Activated naive CD4-positive, alpha-beta T cell treated with anti-CD3 and anti-CD28 coated beads for 36 hours (primary cell): Measurements from ENCODE around the gene MICU1. TPM values are rescaled to one million over a fixed set of nuclear protein-coding genes. Genes with fewer than 3 reads are reported as not detected.

ENCODE experiments used
- CTCF ChIA-PET: fragments of 350-600 bp; sonication (Branson Sonifier 250); formaldehyde crosslinking; loops from one replicate; lab custom pipeline; 2021; ENCODE audit warnings: antibody characterized with exemption; lab: Charles Lee
- DNase-seq: peaks from one replicate; pipeline ENCODE4 v3.0.0-alpha.2; 2020
- H3K27ac Mint-ChIP-seq: one replicate; pipeline ENCODE4 v1.8.0; 2021; ENCODE audit warnings: mild to moderate bottlenecking, mixed read lengths
- H3K27me3 Mint-ChIP-seq: one replicate; pipeline ENCODE4 v1.8.0; 2021; ENCODE audit warnings: low read depth, mixed read lengths
- H3K36me3 Mint-ChIP-seq: one replicate; pipeline ENCODE4 v1.8.0; 2021; ENCODE audit warnings: low read depth, mixed read lengths
- H3K4me1 Mint-ChIP-seq: one replicate; pipeline ENCODE4 v1.8.0; 2021; ENCODE audit warnings: low read depth, mixed read lengths
- H3K4me3 Mint-ChIP-seq: one replicate; pipeline ENCODE4 v1.8.0; 2021; ENCODE audit warnings: mild to moderate bottlenecking, moderate library complexity, mixed read lengths
- H3K9me3 Mint-ChIP-seq: one replicate; pipeline ENCODE4 v1.8.0; 2021; ENCODE audit warnings: mixed read lengths
- intact Hi-C: fragments of 100-400 bp; cut with micrococcal nuclease; formaldehyde crosslinking; loops from one replicate; pipeline ENCODE4 v1.15.1; 2023
- total RNA-seq, 2 experiments: library from RNA; stranded (reverse); gene quantifications; one replicate each; pipeline ENCODE4 v1.2.3, GENCODE V29; 2021

Gene MICU1
- total RNA-seq, 2 experiments from 2014 or later: 40.0 to 41.9 TPM

DNA sequence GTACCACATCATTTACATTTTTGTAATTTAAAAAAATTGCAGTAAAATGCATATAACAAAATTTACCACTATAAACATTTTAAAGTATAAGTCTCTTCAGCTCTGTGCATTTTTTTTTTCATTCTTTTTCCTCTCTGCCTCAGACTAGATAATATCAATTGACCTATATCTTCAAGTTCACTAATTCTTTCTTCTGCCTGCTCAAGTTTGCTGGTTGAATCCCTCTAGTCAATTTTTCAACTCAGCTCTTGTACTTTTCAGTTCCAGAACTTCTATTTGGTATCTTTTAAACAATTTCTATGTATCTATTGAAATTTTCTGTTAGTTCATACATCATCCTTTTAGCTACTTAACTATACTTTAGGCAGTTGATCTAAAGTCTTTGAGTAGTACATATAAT, 112.0 kb downstream of the MICU1 start:
- CTCF ChIA-PET: no interaction called here
- H3K27me3 Mint-ChIP-seq: no peaks in the 10 kb centered on the region
- no peak overlapping the region for H3K27ac Mint-ChIP-seq
- no peak for DNase-seq
- intact Hi-C loops: no loop called here
- H3K36me3 Mint-ChIP-seq: peaks cover 7% of the 10 kb centered on the region
- no peaks in the 10 kb centered on the region for H3K4me1 Mint-ChIP-seq
- H3K4me3 Mint-ChIP-seq: no peak overlapping the region
- peaks cover 13% of the 10 kb centered on the region for H3K9me3 Mint-ChIP-seq

GRCh38 chr10:72511459-72511858, 114.4 kb downstream of the MICU1 start:
- Mint-ChIP-seq H3K4me1 (no peaks in the 10 kb centered on the region), H3K4me3 (no peak overlapping the region), H3K27me3 (no peaks in the 10 kb centered on the region), H3K36me3 (peaks cover 4% of the 10 kb centered on the region), H3K27ac (no peak overlapping the region), H3K9me3 (peaks cover 13% of the 10 kb centered on the region)
- CTCF ChIA-PET: no interaction called here
- intact Hi-C loops: no loop called here
- no peak for DNase-seq

GRCh38 chr10:72509941-72510340, 115.9 kb downstream of the MICU1 start:
- Mint-ChIP-seq H3K27ac (no peak overlapping the region), H3K9me3 (peaks cover 13% of the 10 kb centered on the region), H3K27me3 (no peaks in the 10 kb centered on the region), H3K4me3 (no peak overlapping the region), H3K36me3 (peaks cover 11% of the 10 kb centered on the region), H3K4me1 (no peaks in the 10 kb centered on the region)
- no peak for DNase-seq
- CTCF ChIA-PET: no interaction called here
- intact Hi-C loops: no loop called here

DNA sequence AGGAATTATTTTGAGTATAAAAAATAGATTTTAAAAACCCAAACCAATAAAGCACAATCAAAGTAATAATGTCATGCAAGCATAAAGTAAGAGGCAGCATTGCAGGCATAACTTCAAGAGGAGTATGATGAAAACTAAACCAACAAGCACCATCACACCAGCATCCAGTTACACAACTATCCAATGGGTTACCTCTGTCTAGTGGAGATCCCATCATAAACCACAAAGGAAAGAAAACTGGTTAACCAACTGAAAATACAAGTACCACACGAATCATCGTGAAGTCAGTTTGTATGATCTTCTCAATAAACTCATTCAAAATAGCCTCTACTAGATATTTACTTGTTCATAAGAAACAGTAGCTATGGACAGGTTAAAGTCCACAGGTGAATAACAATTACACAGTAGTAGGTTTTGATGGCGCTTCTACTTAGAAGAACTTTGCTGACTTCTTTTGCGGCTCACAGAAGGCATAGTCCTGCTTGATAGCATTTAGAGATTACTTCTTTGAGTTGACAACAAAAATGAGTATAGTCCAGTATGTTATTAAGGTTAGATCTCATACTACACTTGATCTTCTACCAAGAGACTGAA, 116.6 kb downstream of the MICU1 start:
- H3K27me3 Mint-ChIP-seq: no peaks in the 10 kb centered on the region

DNA sequence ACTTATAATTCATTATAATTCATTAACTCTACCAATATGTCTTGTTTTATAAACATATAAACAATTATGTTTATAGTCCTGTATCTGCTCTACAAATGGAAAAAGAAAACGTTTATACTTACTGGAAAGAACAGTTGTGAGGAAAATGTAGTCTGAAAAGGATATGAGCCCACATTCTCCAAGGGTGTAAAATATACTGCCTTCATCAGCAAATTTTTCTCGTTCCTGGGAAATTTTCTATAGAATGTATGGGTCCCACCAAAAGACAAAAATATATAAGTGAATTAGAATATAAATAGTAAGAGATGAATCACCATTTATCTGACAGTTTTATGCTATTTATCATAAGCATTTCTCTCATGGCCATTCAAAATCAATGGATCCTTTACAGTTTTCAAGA, 117.8 kb downstream of the MICU1 start:
- Mint-ChIP-seq H3K9me3 (peaks cover 13% of the 10 kb centered on the region), H3K4me3 (no peak overlapping the region), H3K4me1 (peaks cover under 1% of the 10 kb centered on the region), H3K27ac (no peak overlapping the region), H3K36me3 (peaks cover 15% of the 10 kb centered on the region), H3K27me3 (no peaks in the 10 kb centered on the region)
- intact Hi-C loops: no loop called here
- DNase-seq: no peak
- CTCF ChIA-PET: no interaction called here

More for the DNA sequence above, 116.6 kb downstream of the MICU1 start:
- CTCF ChIA-PET: no interaction called here
- Mint-ChIP-seq H3K27ac (no peak overlapping the region), H3K4me1 (no peaks in the 10 kb centered on the region), H3K9me3 (peaks cover 12% of the 10 kb centered on the region), H3K36me3 (peaks cover 15% of the 10 kb centered on the region), H3K4me3 (no peak overlapping the region)
- intact Hi-C loops: no loop called here
- no peak for DNase-seq

GRCh38 chr10:72506474-72506873, 119.4 kb downstream of the MICU1 start:
- H3K36me3 Mint-ChIP-seq: peaks cover 15% of the 10 kb centered on the region
- H3K4me1 Mint-ChIP-seq: peaks cover 5% of the 10 kb centered on the region
- no peak overlapping the region for H3K4me3 Mint-ChIP-seq
- peaks cover 12% of the 10 kb centered on the region for H3K9me3 Mint-ChIP-seq
- H3K27me3 Mint-ChIP-seq: no peaks in the 10 kb centered on the region
- H3K27ac Mint-ChIP-seq: no peak overlapping the region
- no peak for DNase-seq
- CTCF ChIA-PET: interaction anchor here (0.9 kb wide), 1 partner anchor 25 kb away, joined by 3 read pairs; no protein-coding TSS in a partner anchor
- intact Hi-C loops: no loop called here

GRCh38 chr10:72505435-72505834, 120.4 kb downstream of the MICU1 start:
- Mint-ChIP-seq H3K4me1 (peaks cover 5% of the 10 kb centered on the region), H3K4me3 (no peak overlapping the region), H3K9me3 (peaks cover 12% of the 10 kb centered on the region), H3K27ac (no peak overlapping the region), H3K36me3 (peaks cover 15% of the 10 kb centered on the region), H3K27me3 (no peaks in the 10 kb centered on the region)
- CTCF ChIA-PET: no interaction called here
- intact Hi-C loops: no loop called here
- no peak for DNase-seq

DNA sequence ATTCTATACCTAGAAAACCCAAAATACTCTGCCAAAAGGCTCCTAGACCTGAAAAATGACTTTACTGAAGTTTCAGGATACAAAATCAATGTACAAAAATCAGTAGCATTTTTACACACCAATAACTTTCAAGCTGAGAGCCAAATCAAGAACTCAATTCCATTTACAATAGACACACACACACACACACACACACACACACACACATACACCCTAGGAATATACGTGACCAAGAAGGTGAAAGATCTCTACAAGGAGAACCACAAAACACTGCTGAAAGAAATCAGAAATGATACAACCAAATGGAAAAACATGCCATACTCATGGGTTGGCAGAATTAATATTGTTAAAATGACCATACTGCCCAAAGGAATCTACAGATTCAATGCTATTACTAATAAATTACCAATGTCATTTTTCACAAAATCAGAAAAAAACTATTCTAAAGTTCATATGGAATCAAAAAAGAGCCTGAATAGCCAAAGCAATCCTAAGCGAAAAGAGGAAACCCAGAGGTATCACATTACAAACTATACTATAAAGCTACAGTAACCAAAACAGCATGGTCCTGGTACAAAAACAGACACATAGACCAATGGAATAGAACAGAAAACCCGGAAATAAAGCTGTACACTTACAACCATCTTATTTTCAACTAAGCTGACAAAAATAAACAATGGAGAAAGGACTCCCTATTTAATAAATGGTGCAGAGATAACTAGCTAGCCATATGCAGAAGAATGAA, 122.0 kb downstream of the MICU1 start:
- H3K9me3 Mint-ChIP-seq: peaks cover 12% of the 10 kb centered on the region
- CTCF ChIA-PET: interaction anchor here (0.6 kb wide), 1 partner anchor 848 kb away, joined by 3 read pairs; no protein-coding TSS in a partner anchor
- intact Hi-C loops: no loop called here
- no peak overlapping the region for H3K4me3 Mint-ChIP-seq
- no peak for DNase-seq
- peaks cover 5% of the 10 kb centered on the region for H3K4me1 Mint-ChIP-seq
- peaks cover 15% of the 10 kb centered on the region for H3K36me3 Mint-ChIP-seq
- no peak overlapping the region for H3K27ac Mint-ChIP-seq
- no peaks in the 10 kb centered on the region for H3K27me3 Mint-ChIP-seq

DNA sequence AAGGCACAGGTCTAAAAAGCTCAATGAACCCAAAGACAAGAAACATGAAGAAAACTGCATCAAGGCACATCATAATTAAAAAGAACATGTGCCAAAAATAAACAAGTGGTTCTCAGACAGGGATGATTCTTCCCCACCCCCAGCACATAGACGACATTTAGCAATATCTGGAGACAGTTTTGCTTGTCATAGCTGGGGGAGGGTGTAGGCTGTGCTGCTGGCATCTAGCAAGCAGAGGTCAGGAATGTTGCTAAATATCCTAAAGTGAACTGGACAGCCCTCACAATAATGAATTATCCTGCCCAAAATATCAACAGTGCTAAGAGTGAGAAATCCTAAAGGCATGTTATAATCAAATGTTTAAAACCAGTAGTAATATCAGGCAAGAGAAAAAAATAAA, 122.6 kb downstream of the MICU1 start:
- Mint-ChIP-seq H3K4me3 (no peak overlapping the region), H3K27ac (no peak overlapping the region), H3K36me3 (peaks cover 15% of the 10 kb centered on the region), H3K4me1 (peaks cover 5% of the 10 kb centered on the region), H3K27me3 (no peaks in the 10 kb centered on the region), H3K9me3 (peaks cover 12% of the 10 kb centered on the region)
- DNase-seq: no peak
- intact Hi-C loops: no loop called here
- CTCF ChIA-PET: no interaction called here

DNA sequence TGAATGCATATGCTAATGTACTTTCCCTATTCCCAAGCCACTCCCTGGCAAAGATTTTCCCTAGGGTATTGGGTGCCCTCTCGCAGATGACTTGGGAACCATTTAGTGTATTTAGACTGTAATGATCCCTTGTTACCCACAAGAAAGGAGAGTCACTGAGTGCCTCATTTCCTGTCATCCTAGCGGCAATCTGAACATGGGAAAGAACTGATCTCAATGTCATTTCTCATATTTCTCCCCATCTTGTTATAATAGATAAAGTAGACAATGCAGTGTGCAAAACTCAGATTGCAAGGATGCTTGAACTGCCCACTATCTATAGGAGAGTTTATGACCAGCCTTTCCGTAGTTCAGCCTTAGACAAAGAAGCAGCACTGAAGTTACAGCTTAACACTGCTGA, 123.3 kb downstream of the MICU1 start:
- Mint-ChIP-seq H3K27ac (no peak overlapping the region), H3K9me3 (peaks cover 12% of the 10 kb centered on the region), H3K36me3 (peaks cover 15% of the 10 kb centered on the region), H3K4me3 (no peak overlapping the region), H3K4me1 (peaks cover 5% of the 10 kb centered on the region), H3K27me3 (no peaks in the 10 kb centered on the region)
- intact Hi-C loops: no loop called here
- DNase-seq: no peak
- CTCF ChIA-PET: no interaction called here

DNA sequence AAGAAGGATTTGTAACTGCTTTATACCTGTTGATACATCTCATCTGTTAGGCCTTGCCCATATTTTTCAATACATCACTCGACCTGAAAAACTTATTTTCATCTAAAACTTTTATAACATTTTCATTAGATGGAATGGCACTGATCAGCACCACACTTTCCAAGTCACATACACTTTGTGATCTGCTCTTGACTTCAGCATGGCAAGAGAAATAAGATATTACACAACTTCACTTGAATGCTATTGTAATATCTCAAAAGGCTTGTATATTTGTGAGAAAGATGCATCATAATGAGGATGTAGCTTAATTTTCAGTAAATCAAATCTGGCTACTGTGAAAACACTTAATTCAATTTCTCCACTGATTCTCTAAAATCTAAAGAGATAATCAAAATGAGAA, 126.2 kb downstream of the MICU1 start:
- Mint-ChIP-seq H3K9me3 (peaks cover 10% of the 10 kb centered on the region), H3K4me3 (no peak overlapping the region), H3K36me3 (peaks cover 4% of the 10 kb centered on the region), H3K27me3 (no peaks in the 10 kb centered on the region), H3K27ac (no peak overlapping the region), H3K4me1 (peaks cover 5% of the 10 kb centered on the region)
- CTCF ChIA-PET: interaction anchor here (0.7 kb wide), 1 partner anchor 45 kb away, joined by 3 read pairs; no protein-coding TSS in a partner anchor
- intact Hi-C loops: no loop called here
- no peak for DNase-seq

GRCh38 chr10:72490951-72491350, 134.9 kb downstream of the MICU1 start:
- H3K27me3 Mint-ChIP-seq: no peaks in the 10 kb centered on the region
- H3K9me3 Mint-ChIP-seq: no peaks in the 10 kb centered on the region
- intact Hi-C loops: no loop called here
- H3K4me1 Mint-ChIP-seq: no peaks in the 10 kb centered on the region
- H3K36me3 Mint-ChIP-seq: no peaks in the 10 kb centered on the region
- H3K27ac Mint-ChIP-seq: no peak overlapping the region
- H3K4me3 Mint-ChIP-seq: no peak overlapping the region
- no peak for DNase-seq
- CTCF ChIA-PET: no interaction called here

- CTCF ChIA-PET: no interaction called here
- Mint-ChIP-seq H3K27me3 (no peaks in the 10 kb centered on the region), H3K4me3 (no peak overlapping the region), H3K36me3 (no peaks in the 10 kb centered on the region), H3K27ac (no peak overlapping the region), H3K9me3 (no peaks in the 10 kb centered on the region), H3K4me1 (no peaks in the 10 kb centered on the region)
- intact Hi-C loops: no loop called here
- DNase-seq: no peak
These were observed 138.4 kb downstream of the MICU1 start for GRCh38 chr10:72487521-72487920.
